K562 (cell line): ENCODE results near the gene EMC6. TPM values are rescaled to one million over a fixed set of nuclear protein-coding genes. Genes with fewer than 3 reads are reported as not detected.

Experiments used
- BHLHE40 ChIP-seq: IDR thresholded peaks from 2 replicates; pipeline ENCODE4 v1.6.1; 2011; ENCODE audit warnings: low read length, improper control_type of control experiment
- CBFA2T2 ChIP-seq: fragments of 450-650 bp; conservative IDR thresholded peaks from 2 replicates; pipeline ENCODE4 v1.6.1; 2017; ENCODE audit warnings: mild to moderate bottlenecking
- JUND ChIP-seq, 2 experiments: IDR thresholded peaks; 2 replicates in 1 of 2; 3 replicates in 1 of 2; pipeline ENCODE4 v1.6.1; 2011; ENCODE audit warnings: borderline replicate concordance in 2 of 2, low read depth in 2 of 2, low read length in 2 of 2, improper control_type of control experiment in 1 of 2, missing biosample characterization in 1 of 2, missing genetic modification characterization in 1 of 2, missing genetic modification reagents in 1 of 2
- MEF2A ChIP-seq: IDR thresholded peaks from 2 replicates; pipeline ENCODE4 v1.6.1; 2011; ENCODE audit warnings: low read depth, mild to moderate bottlenecking, low read length, moderate library complexity; ENCODE audit not compliant: control insufficient read depth
- NCOA1 ChIP-seq: fragments of 450-650 bp; IDR thresholded peaks from 2 replicates; pipeline ENCODE4 v1.6.1; 2016; ENCODE audit warnings: low read depth
- NFATC3 ChIP-seq: fragments of 450-650 bp; IDR thresholded peaks from 2 replicates; pipeline ENCODE4 v1.6.1; 2017; ENCODE audit warnings: mild to moderate bottlenecking
- POLR2AphosphoS2 ChIP-seq: IDR thresholded peaks from 2 replicates; pipeline ENCODE4 v1.6.1; 2012; ENCODE audit warnings: low read length, improper control_type of control experiment
- PTRF ChIP-seq: fragments of 450-650 bp; IDR thresholded peaks from 2 replicates; pipeline ENCODE4 v1.6.1; 2016; ENCODE audit warnings: mild to moderate bottlenecking, missing genetic modification characterization, missing compliant biosample characterization
- SAP30 ChIP-seq: fragments of 200-600 bp; sonication (generic); IDR thresholded peaks from 2 replicates; pipeline ENCODE4 v1.6.1; 2012; ENCODE audit warnings: borderline replicate concordance, low read depth, mild to moderate bottlenecking, moderate library complexity, low read length, control low read depth, inconsistent platforms; ENCODE audit not compliant: insufficient read depth, poor library complexity, severe bottlenecking
- SP1 ChIP-seq: sonication (generic); formaldehyde crosslinking; IDR thresholded peaks from 2 replicates; pipeline ENCODE4 v1.8.1; 2022; ENCODE audit warnings: mild to moderate bottlenecking, missing genetic modification reagents
- SRSF7 ChIP-seq: fragments of 200-400 bp; formaldehyde crosslinking; optimal IDR thresholded peaks from 2 replicates; pipeline ENCODE3; 2017; ENCODE audit warnings: mild to moderate bottlenecking, low read depth, low read length
- STAG1 ChIP-seq: sonication (generic); formaldehyde crosslinking; IDR thresholded peaks from 2 replicates; pipeline ENCODE4 v1.5.0; 2020; ENCODE audit warnings: missing genetic modification reagents, borderline replicate concordance
- TAF1 ChIP-seq: IDR thresholded peaks from 2 replicates; pipeline ENCODE4 v1.6.1; 2011; ENCODE audit warnings: mild to moderate bottlenecking, low read length, moderate library complexity; ENCODE audit not compliant: insufficient read depth, control insufficient read depth, severe bottlenecking; ENCODE audit errors: extremely low read depth
- TAF7 ChIP-seq: fragments of 450-650 bp; IDR thresholded peaks from 2 replicates; pipeline ENCODE4 v1.6.1; 2016; ENCODE audit warnings: missing genetic modification characterization, missing compliant biosample characterization
- TARDBP ChIP-seq: fragments of 450-650 bp; IDR thresholded peaks from 2 replicates; pipeline ENCODE4 v1.6.1; 2016
- TFAP4 ChIP-seq: sonication (generic); formaldehyde crosslinking; IDR thresholded peaks from 2 replicates; pipeline ENCODE4 v1.8.0; 2022; ENCODE audit warnings: missing genetic modification reagents, mild to moderate bottlenecking, moderate library complexity, borderline replicate concordance
- TOE1 ChIP-seq, 2 experiments: fragments of 450-650 bp in 1 of 2; sonication (generic) in 1 of 2; formaldehyde crosslinking in 1 of 2; IDR thresholded peaks; 2 replicates each; pipeline versions ENCODE4 v1.7.1 to v1.8.0; 2016 to 2022; ENCODE audit warnings: borderline replicate concordance in 2 of 2, mild to moderate bottlenecking in 2 of 2, antibody characterized with exemption in 1 of 2, inconsistent platforms in 1 of 2, low read depth in 1 of 2, missing genetic modification reagents in 1 of 2, moderate library complexity in 1 of 2
- USF2 ChIP-seq: sonication (generic); formaldehyde crosslinking; IDR thresholded peaks from 2 replicates; pipeline ENCODE4 v1.5.0; 2020; ENCODE audit warnings: missing genetic modification reagents
- XRCC5 ChIP-seq: fragments of 200-400 bp; formaldehyde crosslinking; IDR thresholded peaks from 2 replicates; pipeline ENCODE4 v1.6.1; 2017; ENCODE audit warnings: low read depth, mild to moderate bottlenecking, low read length
- ZNF146 ChIP-seq: IDR thresholded peaks from one replicate; pipeline ENCODE4 v1.6.1; 2018; ENCODE audit warnings: missing compliant biosample characterization; ENCODE audit not compliant: unreplicated experiment
- ZNF197 ChIP-seq: fragments of 200-800 bp; sonication (Bioruptor generic); IDR thresholded peaks from 2 replicates; pipeline ENCODE4 v1.6.1; 2016; ENCODE audit warnings: low read depth, missing genetic modification characterization, missing compliant biosample characterization
- ZNF79 ChIP-seq: fragments of 250-450 bp; sonication (Bioruptor Pico); IDR thresholded peaks from 2 replicates; pipeline ENCODE4 v1.4.0; 2020; ENCODE audit warnings: low read depth, mild to moderate bottlenecking, moderate library complexity
- polyA plus RNA-seq, 8 experiments: library from polyadenylated mRNA; depleted of rRNA in 4 of 8; stranded (reverse) in 5 of 8; unstranded in 3 of 8; fragments of >200 nt; fragmentation: Nextera tagmentation in 2 of 8; fragmentation: Illumina TruSeq in 1 of 8; extraction: Ambion mirVana in 2 of 8; extraction: Trizol in 1 of 8; gene quantifications; 2 replicates each; pipeline versions ENCODE4 v1.2.1 to v1.2.3, GENCODE V29; 2011 to 2014; ENCODE audit warnings: inconsistent platforms in 1 of 8, missing spikeins in 1 of 8
- total RNA-seq, 7 experiments: library from RNA; depleted of rRNA in 6 of 7; stranded (reverse); fragments of >200 nt in 6 of 7; fragmentation: Illumina TruSeq in 2 of 7; extraction: Trizol in 2 of 7; gene quantifications; 2 replicates each; pipeline versions ENCODE4 v1.2.1 to v1.2.3, GENCODE V29; 2011 to 2021; ENCODE audit warnings: low replicate concordance in 1 of 7
- TF ChIP-seq, protein P1 (sequence below): fragments of 450-650 bp; formaldehyde crosslinking; IDR thresholded peaks from 2 replicates; pipeline ENCODE4 v1.4.0; 2022; ENCODE audit warnings: missing genetic modification characterization
- TF ChIP-seq, protein P2 (sequence below): fragments of 250-450 bp; sonication (Bioruptor Pico); IDR thresholded peaks from 2 replicates; pipeline ENCODE4 v1.8.0; 2022; ENCODE audit warnings: moderate library complexity, mild to moderate bottlenecking, inconsistent platforms

EMC6 gene
- total and polyA plus RNA-seq, 9 of the 15 experiments (the other 6 are each of a cell fraction or from before 2014, with no cell fraction given) = 2.9 to 136 (median 24.9) TPM

DNA sequence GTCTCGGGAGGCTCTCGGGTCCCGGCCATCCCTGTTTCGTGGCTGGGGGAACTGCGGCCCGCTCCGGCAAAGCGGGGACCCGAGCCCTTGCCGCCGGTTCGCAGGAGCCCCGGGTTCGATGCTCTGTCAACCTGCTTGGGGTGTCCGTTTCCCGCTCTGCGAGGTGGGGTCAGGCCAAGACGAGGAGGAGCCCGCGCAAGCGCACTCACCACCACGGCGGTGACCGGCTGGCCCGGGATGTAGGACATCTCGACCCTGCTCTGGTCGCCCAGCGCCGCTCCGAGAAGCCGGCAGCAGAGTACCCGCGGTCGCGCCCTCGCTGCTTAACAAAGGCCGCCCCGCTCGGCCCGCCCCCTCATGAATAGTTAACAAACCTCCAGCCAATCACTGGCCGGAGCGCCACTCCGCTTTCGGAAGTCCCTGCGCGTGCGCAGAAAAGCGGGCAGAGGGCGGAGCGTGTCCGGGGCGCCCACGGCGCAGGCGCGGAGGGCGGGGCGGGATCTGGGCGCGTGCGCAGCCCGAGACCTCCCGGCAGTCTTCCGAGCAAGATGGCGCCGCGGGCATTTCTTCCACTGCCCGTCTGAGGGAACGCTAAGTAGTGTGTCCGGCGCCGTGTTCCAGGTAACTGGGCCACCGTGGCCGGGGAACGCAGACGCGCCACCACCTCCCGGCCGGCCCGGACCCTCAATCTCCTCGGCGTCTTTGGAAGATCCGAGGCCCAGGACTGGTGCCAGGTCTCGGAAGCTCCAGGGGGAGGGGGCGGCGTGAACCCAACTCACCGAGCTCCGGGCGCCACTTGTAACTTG, at the start of gene EMC6, which contains the start of gene TAX1BP3 (continued):
- TF ChIP-seq ZNF197 (CRISPR knock-in tag) (no peak), SRSF7 (no peak), TARDBP (no peak), SAP30 (peak; percentile 49), PTRF (no peak), TAF1 (peak; percentile 94), SP1 (CRISPR knock-in tag) (peak; percentile 78), TOE1 (IDR thresholded peaks at IDR 0.05; ENCODE audit: borderline replicate concordance) (no peak), TOE1 (CRISPR knock-in tag; IDR thresholded peaks at IDR 0.05; ENCODE audit: borderline replicate concordance, low read depth) (no peak), USF2 (no peak), STAG1 (CRISPR knock-in tag) (no peak), BHLHE40 (peak; percentile 15; the same call in 1 of the 2 replicates), CBFA2T2 (no peak), XRCC5 (no peak; the same call in 1 of the 2 replicates), MEF2A (no peak), POLR2AphosphoS2 (peak; percentile 61; the same call in 1 of the 2 replicates), NFATC3 (no peak), TFAP4 (CRISPR knock-in tag) (peak; percentile 48; the same call in 1 of the 2 replicates), JUND (IDR thresholded peaks at IDR 0.05; ENCODE audit: borderline replicate concordance, low read depth, low read length) (0 out of 2 replicates have a peak, but pooled peaks have one; percentile 3), JUND (tag; IDR thresholded peaks at IDR 0.05; ENCODE audit: borderline replicate concordance, low read depth, low read length) (no peak; the same call in 2 of the 3 replicates), TAF7 (tag) (peak; percentile 84), ZNF79 (CRISPR knock-in tag) (no peak), ZNF146 (CRISPR knock-in tag) (no peak), NCOA1 (no peak)
- TF ChIP-seq, protein P1, sequence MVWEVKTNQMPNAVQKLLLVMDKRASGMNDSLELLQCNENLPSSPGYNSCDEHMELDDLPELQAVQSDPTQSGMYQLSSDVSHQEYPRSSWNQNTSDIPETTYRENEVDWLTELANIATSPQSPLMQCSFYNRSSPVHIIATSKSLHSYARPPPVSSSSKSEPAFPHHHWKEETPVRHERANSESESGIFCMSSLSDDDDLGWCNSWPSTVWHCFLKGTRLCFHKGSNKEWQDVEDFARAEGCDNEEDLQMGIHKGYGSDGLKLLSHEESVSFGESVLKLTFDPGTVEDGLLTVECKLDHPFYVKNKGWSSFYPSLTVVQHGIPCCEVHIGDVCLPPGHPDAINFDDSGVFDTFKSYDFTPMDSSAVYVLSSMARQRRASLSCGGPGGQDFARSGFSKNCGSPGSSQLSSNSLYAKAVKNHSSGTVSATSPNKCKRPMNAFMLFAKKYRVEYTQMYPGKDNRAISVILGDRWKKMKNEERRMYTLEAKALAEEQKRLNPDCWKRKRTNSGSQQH (CRISPR knock-in tag) = no peak
- TF ChIP-seq, protein P2, sequence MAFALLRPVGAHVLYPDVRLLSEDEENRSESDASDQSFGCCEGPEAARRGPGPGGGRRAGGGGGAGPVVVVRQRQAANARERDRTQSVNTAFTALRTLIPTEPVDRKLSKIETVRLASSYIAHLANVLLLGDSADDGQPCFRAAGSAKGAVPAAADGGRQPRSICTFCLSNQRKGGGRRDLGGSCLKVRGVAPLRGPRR = no peak
